T-helper 9 cell (primary cell): ENCODE results near the gene TTC38.

Experiments
- DNase-seq: peaks from one replicate; pipeline ENCODE4 v3.0.0-alpha.2; 2020
- total RNA-seq, 2 donors: gene quantifications; one replicate each; lab custom pipeline; 2026; lab: John Stamatoyannopoulos, UW

The TTC38 gene
- 6.8 to 9.9 reads per million in 2 donors for total RNA-seq

DNA sequence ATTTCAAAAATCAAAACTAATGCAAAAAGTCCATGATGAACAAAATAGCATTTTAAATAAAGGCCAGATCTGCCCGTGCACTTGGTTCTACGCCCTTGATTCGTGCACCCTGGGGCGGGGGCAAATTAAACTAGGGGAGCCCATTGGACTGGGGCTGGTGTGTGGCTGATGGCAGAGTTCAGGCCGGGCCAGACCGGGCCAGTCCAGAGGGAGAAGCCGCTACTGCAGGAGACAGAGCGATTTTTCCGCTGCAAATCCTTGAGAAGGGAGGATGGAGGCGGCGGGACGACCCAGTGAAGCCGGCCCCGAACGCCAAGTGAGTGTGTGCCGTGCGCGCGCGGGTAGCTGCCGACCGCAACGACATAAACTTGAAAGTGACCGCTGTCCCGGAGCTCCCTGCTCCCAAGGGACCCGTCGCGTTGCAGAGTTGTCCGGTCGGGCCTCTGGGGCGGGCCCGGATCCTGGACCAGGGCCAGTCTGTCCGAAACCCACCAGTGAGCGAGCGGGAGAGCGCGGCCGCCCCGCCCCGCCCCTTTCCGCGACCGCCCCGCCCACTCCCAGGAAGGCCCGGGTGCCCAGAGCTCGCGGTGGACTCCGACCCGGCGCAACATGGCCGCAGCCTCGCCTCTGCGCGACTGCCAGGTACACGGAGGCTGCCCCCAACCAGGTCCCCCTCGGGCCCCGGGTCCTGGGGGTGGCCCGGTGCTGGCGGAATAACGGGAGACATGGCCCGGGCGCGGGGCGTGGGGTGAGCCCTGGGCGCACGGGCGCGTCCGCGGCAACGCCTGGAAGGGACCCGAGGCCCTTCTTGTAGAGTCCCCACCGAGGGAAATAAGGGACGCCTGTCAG, at the start of gene TTC38:
TSS of gene TTC38 (plus strand) at position 578 of the 849 bp plus-strand sequence. CDS start at position 610, 32 bp downstream.
- DNase-seq: peak; percentile 44

DNA sequence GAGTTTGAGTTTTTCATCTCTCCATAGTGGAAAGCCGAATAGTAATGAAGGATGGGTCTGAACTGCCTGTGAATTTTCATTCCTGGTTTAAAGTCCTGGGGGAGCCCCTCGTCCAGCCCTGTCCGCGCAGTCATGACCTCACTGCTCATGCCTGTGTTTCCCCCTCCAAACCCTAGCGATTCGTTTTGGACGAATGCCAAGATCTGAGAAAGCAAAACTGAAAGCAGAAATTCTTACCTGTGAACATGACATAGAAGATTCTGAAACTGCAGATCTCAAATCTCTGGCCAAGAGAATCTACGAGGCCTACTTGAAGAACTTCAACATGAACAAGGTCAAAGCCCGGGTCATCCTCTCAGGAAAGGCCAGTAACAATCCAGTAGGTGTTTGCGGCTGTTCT, 48.2 kb upstream of the TTC38 start:
- no peak for DNase-seq

DNA sequence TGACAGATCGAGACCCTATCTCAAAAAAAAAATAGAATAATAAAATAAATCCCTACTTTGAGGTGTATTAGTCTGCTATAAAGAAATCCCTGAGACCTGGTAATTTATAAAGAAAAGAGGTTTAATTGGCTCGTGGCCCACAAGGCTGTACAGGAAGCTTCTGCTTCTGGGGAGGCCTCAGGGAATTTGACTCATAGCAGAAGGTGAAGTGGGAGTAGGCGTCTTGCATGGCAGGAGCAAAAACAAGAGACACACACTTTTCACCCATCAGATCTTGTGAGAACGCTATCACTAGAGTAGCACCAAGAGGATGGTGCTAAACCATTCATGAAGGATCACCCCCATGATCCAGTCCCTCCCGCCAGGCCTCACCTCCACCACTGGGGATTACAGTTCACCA, 46.9 kb upstream of the TTC38 start:
- no peak for DNase-seq

DNA sequence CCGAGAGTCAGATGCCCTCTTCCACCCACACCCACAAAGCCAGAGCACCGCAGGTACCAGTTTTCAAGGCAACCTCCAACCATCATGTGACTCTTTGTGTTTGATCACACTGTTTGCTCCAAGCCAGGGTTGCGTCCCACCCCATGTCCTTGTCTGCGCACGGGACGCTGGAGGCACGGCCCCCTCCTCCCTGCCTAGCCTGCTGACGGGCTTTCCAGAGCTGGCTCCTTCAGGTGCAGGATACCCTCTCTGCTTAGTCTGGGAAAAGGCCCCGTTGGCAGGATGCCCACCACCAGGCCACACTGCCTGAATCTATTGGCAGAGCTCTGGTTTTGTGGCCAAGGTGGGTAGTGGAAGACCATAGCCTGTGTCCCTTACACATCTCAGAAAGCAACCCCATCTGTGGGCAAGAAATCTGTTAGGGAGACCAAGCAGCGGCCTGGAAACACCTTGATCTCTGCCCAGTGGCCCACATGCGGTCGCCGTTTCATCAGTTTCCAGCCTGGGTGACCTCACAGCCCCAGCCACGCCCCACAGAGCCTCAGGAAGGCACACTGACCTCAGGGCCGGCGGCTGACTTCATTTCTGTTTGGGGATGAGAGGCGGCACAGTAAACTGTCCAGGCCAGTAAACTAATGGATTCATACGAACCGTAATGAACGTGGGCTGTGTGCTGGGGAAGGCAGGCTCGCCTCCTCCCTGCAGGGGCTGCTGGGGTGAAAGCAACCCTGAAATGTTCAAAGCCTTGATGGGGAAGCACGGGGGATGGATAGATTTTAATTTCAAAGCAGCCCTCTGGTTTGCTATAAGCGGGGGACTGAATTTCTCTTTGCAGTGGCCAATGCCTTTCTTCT, 43.5 kb upstream of the TTC38 start:
- DNase-seq: no peak

DNA sequence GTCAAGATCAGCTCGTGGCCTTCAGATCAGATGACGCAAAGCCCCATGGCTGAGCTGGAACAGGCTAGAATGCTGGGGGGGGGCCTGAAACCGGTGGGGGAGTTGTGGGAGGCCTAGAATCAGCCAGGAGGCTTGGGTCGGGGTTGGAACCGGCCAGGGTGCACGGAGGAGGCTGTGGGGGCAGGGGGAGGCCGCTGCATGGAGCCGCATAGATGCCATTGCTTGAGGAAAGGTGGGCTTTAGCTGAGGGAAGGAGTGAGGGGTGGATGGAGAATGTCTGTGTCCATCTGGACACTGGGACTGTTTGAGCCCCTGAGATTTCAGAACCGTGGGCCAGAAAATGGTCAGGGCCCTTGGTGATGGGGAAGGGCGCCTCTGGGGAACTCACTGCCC, 42.9 kb upstream of the TTC38 start:
- no peak for DNase-seq

DNA sequence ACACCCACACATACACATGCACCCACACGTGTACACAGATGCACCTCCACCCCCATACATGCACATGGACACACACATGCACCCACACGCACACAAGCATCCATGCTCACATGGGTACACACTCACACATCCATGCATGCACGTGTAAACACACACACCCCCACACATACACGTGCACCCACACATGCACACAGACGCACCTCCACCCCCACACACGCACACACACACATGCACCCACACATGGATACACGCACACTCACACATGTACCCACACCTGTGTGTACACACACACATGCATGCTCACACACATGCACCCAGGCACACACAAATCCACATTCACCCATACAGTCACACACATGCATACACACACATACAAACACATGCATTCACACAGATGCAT, 42.2 kb upstream of the TTC38 start:
- DNase-seq: no peak

DNA sequence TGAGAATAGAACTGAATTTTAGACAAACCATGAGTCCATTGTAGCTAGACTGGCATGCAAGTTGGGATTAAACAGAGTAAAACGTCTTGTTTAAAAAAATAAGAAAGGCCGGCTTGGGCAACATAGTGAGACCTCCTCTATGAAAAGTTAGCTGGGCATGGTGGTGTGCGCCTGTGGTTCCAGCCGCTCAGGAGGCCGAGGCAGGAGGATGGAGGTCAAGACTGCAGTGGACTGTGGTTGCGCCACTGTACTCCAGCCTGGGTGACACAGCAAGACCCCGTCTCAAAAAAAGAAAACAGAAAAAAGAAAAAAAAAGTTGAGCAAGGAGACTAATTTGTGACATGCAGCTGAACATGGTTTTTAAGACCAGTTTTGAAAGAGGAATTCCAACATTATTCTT, 41.2 kb upstream of the TTC38 start:
- no peak for DNase-seq

DNA sequence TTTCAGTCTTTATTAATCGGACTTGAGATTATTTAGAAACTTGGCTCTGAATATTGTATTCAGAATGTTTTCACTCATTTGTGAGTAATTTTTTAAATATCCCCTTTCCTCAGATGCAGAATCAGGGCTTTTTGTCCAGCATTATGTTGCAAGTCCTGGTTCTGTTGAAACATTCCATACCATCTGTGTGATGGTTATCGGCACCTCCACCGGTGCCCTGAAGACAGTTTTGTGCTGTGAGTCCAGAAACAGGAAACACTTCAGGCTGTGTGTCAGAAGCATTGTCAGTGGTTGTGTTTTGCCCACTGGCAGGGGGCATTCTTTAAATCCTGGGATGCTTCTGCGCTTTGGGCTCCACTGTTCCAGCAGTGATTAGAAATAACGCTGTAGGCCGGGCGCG, 38.1 kb upstream of the TTC38 start:
- no peak for DNase-seq

DNA sequence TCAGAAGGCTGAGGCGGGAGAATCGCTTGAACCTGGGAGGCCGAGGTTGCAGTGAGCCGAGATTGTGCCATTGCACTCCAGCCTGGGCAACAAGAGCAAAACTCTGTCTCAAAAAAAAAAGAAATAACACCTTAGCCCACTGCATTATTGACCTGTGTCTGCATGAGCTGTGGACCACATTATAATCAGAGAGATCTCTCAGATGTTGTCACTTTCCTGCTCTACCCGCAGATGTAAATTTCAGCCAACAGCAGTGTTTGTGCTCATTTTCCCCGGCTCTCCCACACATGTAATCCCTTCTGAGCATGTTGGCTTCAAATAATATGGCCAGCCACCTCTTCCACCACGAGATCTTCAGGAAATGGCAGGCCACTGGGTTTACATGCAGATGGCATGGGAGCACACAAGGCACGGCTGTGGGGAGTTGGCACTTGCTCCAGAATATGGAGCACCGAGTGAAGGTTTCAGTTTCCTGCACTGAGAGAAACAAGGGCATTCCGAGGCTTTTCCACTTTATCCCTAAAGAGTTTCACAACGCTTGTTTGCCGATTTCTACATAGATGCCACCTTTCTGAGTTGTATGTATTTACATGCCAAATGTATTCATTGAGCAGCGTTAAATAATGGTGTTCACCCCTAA, 37.4 kb upstream of the TTC38 start:
- no peak for DNase-seq

DNA sequence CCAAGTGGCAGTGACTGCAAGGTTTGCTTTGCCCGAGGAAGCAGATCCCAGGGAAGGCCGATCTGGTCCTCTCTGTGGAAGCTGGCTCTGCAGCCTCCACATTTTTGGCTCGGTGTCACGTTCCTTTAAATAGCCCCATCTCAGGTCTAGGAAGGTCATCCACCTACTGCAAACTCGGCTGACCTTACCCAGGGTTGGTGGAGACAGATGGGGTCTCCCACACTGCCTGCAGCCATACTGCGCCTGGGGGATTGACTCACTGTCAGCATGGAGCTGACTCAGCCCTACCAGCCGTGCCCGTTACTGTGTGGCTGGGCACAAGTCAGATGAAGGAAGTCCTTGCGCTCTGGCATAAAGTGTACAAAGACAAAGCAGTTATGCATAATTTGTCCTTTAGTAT, 34.6 kb upstream of the TTC38 start:
- no peak for DNase-seq

DNA sequence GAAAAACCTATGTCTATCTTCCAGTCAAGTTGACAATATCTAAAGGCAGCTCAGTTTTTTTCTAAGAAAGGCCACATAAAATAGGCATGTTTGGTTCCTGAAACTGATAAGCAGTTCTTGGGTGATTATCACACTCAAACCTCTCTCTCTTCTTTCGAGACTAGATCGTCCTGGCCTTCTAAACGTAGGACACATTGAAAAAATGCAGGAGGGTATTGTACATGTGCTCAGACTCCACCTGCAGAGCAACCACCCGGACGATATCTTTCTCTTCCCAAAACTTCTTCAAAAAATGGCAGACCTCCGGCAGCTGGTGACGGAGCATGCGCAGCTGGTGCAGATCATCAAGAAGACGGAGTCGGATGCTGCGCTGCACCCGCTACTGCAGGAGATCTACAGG, 32.8 kb upstream of the TTC38 start:
- no peak for DNase-seq

DNA sequence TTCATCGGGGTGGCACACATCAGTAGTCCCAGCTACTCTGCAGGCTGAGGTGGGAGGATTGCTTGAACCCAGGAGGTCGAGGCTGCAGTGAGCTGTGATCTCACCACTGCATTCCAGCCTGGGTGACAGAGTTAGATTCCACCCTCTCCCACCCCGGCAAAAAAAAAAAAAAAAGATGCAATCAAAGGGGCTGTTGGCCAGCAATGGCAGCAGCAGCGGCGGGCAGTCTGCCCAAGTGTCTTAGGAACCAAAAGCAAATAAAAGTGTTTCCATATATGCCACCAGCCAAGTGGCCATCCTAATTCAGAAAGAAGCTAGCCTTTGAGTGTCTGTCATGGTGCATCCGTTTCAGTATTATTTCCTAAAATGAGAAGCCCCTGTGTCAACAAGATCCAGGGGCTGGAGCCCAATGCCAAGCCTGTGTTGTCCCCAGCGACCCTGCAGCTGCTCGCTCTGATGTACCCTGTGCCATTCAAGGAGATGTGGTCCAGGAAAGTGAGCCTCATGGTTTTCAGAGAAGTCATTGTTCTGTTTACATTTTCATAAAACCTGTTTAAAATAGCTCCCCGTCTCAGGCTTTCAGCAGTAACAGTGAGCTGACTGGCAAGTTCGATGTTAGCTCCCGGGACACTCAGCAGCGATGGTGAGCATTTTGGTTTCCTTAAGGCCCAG, 30.2 kb upstream of the TTC38 start:
- DNase-seq: no peak

DNA sequence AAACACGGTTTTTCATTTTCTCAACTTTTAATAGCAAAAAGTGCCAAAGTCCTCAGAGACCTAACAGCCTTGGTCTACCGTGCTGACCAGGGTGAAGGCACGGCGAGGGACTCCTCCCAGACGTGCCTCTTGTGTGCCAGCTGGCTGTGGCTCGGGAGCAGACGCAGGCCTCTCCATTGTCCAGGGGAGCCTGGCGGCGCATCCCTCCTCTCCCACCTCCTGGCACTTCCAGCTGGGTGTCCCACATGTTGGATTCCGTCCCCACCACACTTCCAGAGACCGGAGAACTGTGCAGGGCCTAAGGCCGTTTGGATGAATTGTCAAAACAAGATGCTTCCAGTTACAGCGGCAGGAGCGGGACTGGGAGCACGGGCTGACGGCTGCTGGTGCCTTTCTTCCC, 29.3 kb upstream of the TTC38 start:
- DNase-seq: no peak

DNA sequence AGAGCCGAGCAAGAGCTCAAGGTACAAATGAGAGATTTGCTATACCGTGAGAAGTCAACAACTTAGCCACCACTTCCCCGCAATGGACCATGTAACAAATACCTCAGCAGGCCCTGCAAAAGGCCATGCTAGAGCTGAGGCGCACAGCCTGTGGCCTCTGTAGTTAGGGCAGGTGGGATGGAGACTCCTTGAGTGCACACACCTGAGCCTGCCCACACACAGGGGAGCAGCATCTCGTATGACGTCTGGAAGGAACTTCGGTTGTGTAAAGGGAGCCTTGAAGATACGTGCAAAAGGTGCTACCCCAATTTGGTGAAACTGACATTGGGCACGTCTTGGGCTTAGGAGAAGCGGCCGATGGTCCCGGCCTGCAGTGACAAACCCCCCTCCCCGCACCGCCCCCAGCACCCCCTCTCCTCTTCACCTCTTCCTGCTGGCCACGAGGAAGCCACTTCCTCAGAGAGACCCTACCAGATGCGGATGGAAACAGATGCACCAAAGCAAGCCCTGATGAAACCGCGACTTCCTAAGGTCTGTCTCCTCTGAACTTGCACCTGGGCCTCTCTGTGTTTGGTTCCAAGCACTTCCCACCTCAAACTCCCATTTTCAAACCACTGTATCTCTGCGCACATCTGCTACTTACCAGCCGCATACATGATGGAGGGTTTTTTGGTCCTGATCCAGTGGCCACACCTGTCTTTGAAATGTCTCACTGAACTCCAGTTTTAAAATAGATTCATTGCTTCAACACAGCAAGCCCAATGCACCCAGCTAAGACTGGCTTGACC, 28.4 kb upstream of the TTC38 start:
- no peak for DNase-seq

DNA sequence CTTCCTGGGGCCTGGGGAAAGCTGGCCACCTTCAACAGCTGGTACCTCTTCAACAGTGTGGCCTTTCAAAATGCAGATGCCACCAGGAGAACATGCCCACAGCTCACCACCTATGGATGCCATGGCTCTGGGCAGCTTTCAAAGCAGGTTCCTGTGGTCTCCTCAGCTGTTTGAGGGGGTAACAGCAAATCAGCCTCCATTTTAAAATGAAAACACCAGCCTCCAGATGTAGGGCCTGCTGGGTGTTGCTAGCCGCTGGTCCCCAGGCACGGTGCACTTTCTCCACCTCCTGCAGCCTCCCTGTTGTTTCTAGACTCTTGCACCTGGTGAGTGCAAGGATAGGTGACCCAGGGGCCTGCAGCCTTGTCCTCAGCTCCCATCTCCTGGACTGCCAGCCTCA, 27.7 kb upstream of the TTC38 start:
- DNase-seq: no peak

DNA sequence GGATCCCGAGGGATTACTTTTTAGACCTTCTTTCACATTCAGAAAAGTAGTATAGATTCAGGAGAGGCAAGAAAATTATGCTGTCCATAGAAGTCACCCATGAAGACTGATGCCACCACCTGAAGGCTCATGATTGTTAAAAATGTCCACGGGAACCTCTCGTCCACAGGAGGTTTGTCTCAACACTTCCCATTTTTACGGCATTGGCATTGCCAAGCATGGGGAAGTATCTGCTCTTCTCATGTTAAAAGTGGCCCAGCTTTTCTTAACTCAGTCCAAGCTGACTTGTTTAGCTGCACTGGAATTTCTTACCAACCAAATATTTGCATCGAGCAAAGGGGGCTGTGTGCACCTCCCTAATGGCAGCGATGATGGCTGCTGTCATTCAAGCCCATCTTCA, 27.3 kb upstream of the TTC38 start:
- DNase-seq: no peak

DNA sequence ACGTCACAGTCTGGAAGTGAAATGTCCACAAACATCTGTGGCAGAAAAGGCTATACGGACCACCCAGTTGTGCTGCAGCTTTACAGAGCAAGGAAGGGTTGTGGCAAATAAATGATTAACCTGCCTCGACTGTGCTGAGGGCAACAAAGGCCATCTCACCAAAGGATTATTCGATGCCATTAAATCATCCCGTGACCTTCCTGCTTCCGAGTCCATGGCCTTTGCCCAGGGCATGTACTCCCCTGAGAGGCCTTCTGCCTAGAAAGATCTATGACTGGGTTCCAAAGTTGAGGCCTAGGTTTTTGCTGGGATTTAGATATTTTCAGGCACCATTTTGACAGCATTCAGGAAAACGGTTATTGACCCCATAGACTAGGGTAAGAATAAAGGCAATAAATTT, 26.9 kb upstream of the TTC38 start:
- no peak for DNase-seq

DNA sequence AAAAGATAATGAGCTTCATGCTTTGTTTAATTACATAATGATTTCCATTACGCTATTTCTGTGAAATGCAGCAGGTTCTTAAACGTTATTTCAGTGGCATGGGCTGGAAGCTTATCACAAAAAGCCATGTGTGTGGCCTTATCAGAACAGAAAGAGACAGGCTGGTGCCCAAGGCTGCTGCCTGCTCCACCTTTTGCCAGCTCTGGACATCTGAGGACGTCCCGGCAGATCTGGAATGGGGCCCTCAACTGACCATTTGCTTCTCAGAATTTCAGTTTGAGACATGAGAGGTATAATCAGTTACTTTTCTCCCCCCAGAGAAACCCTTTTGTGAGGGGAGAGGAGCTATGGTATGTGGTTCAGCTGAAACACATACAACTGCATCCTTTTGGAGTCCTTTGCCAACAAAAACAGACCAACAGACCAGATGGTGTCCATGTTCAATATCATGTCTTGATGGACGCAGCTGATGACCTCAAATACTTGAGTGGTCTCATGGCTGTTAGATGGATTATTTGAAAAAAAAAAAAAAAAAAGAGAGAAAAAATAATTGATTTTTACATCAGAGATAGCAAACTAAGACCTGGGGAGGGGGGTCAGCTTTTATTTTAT, 26.3 kb upstream of the TTC38 start:
- DNase-seq: no peak

DNA sequence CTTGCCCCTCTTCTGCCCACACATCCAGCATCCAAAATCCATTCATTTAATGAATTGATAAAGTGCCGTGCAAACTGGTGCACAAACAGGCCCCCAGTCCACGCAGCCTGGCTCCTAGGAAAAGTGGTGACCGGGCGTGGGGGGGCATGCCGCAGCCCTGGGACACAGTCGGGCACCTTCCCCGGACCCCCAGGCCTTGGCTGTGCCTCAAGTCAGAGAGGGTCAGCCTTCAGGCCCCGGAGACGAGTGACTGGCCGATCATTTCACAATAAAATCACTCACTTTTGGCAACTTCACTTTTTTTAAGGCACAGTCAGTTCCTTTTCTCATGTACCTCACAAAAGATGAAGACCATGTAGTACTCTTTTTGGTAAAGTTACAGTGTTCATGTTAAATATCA, 25.7 kb upstream of the TTC38 start:
- DNase-seq: no peak

DNA sequence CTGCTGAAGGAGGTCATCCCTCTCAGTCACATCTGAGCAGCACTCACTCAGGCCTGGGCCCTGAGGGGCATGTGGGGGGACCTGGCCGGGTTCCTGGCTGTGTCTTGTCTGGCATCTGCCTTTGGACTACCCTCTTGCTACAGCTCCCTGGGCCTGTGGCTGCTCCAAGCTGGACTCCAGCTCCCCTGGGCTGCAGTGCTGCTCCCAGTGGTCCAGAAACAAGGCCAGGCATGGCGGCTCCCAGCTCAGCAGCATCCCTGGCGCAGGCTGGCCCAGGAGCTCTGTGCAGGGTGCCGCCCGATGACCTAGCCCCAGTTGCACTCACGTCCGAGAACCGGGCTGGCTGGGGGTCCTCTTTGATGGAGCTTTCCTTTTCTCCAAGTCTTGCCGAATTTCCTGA, 23.0 kb upstream of the TTC38 start:
- DNase-seq: no peak

DNA sequence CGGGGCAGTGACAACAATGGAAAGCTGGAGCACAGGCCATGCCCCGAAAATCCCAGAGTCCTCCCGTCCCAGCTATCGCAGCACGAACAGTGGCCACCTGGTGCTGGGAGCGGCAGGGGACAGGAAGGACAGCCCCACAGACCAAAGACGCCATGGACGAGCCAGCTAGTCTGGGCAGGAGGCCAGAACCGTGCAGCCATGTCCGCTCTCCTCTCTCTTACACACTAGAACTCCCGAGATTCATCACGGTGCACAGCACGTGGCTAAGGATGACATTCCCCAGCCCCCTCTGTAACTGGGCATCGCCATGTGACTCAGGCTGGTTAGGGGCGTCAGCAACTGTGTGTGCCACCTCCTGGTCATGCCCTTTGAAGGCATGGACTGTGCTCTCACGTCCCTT, 22.3 kb upstream of the TTC38 start:
- DNase-seq: no peak

DNA sequence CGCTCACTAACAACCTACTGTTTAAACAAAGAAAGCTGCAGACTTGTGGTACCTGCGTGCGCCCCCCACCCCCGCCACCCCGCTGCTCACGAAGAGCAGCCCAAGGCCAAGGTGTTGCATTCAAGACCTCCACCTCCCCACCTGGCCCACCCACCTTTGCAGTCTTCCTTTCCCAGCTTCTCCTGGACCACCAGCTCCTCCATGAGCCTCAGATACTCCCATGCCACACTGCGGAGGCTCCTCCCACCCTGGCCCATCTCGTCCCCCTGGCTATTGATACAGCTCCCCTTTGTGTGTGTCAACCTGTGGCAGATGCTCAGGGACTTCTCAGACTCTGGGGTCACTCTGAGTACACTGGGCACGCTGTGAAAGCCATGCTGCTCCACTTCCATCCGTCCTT, 21.6 kb upstream of the TTC38 start:
- no peak for DNase-seq
